Bronchial epithelial cell (primary cell): ENCODE results near the gene RBM6. TPM values are rescaled to one million over a fixed set of nuclear protein-coding genes. Genes with fewer than 3 reads are reported as not detected.

Experiments used
- DNase-seq: peaks from one replicate; pipeline ENCODE4 v3.0.0-alpha.2; 2010; ENCODE audit warnings: low read depth
- FAIRE-seq: peaks from 2 replicates; lab custom pipeline; 2011; peaks lifted over from hg19 to GRCh38; lab: Jason Lieb, UNC
- H3K27me3 ChIP-seq: 2 replicates; pipeline ENCODE4 v1.5.1; 2011; ENCODE audit warnings: low read length; ENCODE audit not compliant: control insufficient read depth, insufficient read depth
- H3K36me3 ChIP-seq: 2 replicates; pipeline ENCODE4 v1.5.1; 2011; ENCODE audit warnings: low read length; ENCODE audit not compliant: control insufficient read depth, insufficient read depth
- H3K4me3 ChIP-seq: 2 replicates; pipeline ENCODE4 v1.5.1; 2011; ENCODE audit warnings: mild to moderate bottlenecking, low read depth, low read length, control low read depth
- CTCF ChIP-seq: IDR thresholded peaks from 2 replicates; pipeline ENCODE4 v1.5.1; 2011; ENCODE audit warnings: mild to moderate bottlenecking, moderate library complexity, low read length, control low read depth, inconsistent platforms; ENCODE audit not compliant: insufficient read depth, severe bottlenecking
- total RNA-seq: library from RNA; depleted of rRNA; stranded (reverse); fragments of >200 nt; gene quantifications from 2 replicates; pipeline ENCODE4 v1.2.1, GENCODE V29; 2014

RBM6 gene
- total RNA-seq, 1 donor from 2014 or later, result 35.5 TPM

DNA sequence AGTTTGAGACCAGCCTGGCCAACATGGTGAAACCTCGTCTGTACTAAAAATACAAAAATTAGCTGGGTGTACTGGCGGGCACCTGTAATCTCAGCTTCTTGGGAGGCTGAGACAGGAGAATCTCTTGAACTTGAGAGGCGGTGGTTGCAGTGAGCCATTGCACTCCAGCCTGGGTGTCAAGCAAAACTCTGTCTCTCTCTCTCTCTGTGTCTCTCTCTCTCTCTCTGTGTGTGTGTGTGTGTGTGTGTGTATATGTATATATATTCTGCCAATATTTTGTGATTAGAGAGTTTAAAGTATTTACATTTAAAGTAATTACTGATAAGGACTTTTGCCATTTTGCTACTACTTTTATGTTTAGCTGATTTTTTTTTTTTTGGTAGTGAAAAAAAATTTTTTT is 15.7 kb downstream of the RBM6 start:
- H3K36me3 ChIP-seq, result no peaks in the 10 kb centered on the region
- TF ChIP-seq CTCF, result no peak
- H3K4me3 ChIP-seq, result no peak overlapping the region
- H3K27me3 ChIP-seq, result no peaks in the 10 kb centered on the region
- FAIRE-seq, result no peak
- no peak for DNase-seq

DNA sequence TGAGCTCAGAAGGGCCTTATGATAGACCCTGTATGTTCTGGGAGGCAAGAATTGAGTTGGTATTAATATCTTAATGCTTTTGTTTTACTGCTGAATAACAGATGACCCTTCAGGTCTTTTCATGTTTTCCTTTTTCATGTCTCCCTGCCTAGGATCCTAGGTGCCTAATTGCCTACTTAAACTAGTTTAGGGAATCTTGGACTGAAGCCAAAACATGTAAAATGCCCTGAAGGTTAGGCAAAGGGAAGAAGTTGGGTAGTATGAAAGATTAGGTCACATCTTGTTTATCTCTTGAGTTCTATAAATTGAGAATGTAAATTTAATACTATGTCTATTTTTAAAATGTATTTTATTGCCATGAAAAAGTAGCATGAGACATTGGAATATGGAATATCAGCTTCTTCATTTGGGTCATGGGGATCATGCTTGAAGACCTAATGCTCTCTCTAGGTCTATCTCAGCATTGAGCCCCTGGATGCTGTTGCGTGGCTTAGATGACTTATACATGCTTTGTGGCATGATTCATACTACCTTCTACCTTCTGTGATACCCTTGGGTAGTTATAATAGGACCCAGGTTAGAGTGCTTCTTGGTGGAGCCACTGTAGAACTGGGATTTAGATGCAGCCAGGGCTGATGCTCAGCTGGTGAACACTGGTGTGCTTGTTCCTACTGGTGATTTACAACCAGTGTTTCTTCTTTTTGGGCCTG is 26.4 kb downstream of the RBM6 start:
- no peak for FAIRE-seq
- H3K36me3 ChIP-seq, result peaks cover 1% of the 10 kb centered on the region
- peak; percentile 73 for DNase-seq
- TF ChIP-seq CTCF, result no peak
- no peaks in the 10 kb centered on the region for H3K27me3 ChIP-seq
- H3K4me3 ChIP-seq, result no peak overlapping the region

- DNase-seq (no peak), FAIRE-seq (no peak)
- Histone ChIP-seq H3K4me3 (no peak overlapping the region), H3K27me3 (no peaks in the 10 kb centered on the region), H3K36me3 (peaks cover 1% of the 10 kb centered on the region)
- TF ChIP-seq CTCF, result no peak
These were observed 27.3 kb downstream of the RBM6 start for GRCh38 chr3:49967291-49967690.

DNA sequence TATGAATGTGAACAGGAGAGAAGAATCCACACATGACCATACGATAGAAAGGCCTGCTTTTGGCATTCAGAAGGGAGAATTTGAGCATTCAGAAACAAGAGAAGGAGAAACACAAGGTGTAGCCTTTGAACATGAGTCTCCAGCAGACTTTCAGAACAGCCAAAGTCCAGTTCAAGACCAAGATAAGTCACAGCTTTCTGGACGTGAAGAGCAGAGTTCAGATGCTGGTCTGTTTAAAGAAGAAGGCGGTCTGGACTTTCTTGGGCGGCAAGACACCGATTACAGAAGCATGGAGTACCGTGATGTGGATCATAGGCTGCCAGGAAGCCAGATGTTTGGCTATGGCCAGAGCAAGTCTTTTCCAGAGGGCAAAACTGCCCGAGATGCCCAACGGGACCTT is 28.4 kb downstream of the RBM6 start:
- DNase-seq (no peak), FAIRE-seq (no peak)
- no peak for TF ChIP-seq CTCF
- H3K4me3 ChIP-seq, result no peak overlapping the region
- no peaks in the 10 kb centered on the region for H3K27me3 ChIP-seq
- H3K36me3 ChIP-seq, result peaks cover 1% of the 10 kb centered on the region

GRCh38 chr3:49972656-49973055 is 32.7 kb downstream of the RBM6 start:
- FAIRE-seq (no peak), DNase-seq (no peak)
- H3K27me3 ChIP-seq, result no peaks in the 10 kb centered on the region
- no peak for TF ChIP-seq CTCF
- peaks cover 3% of the 10 kb centered on the region for H3K36me3 ChIP-seq
- no peak overlapping the region for H3K4me3 ChIP-seq

GRCh38 chr3:49976942-49977341 is 37.0 kb downstream of the RBM6 start:
- Histone ChIP-seq H3K4me3 (no peak overlapping the region), H3K36me3 (peaks cover 4% of the 10 kb centered on the region), H3K27me3 (no peaks in the 10 kb centered on the region)
- no peak for TF ChIP-seq CTCF
- FAIRE-seq (no peak), DNase-seq (no peak)
